ENCODE results near the gene OOSP3. TPM values are rescaled to one million over a fixed set of nuclear protein-coding genes. Genes with fewer than 3 reads are reported as not detected.

Gene OOSP3
- polyA plus RNA-seq, 1 donor (not counting 4 experiments of a cell fraction or from before 2014, with no cell fraction given) = 0.14 TPM

DNA sequence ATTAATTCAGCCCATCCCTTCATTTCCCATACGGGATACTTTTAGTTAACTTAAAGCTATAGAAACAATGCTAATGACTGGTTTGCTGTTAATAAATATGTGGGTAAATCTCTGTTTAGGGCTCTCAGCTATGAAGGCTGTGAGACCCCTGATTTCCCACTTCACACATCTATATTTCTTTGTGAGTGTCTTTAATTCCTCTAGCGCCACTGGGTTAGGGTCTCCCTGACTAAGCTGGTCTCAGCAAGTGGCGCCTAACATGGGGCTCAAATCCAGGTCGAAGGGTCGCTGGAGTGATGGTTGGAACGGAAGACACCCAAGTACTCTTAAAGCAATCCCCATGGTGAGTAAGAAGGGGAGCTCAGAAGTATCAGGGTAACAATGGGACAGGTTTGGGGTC is 45.2 kb downstream of the OOSP3 start:
- DNase-seq (ENCODE audit: low read depth, low spot score) (no peak), FAIRE-seq (no peak)
- Histone ChIP-seq H3K36me3 (ENCODE audit: control insufficient read depth in 2 of 2, extremely low read depth in 1 of 2, insufficient read depth in 2 of 2, low read length in 2 of 2) (no peaks in the 10 kb centered on the region), H2AFZ (ENCODE audit: control insufficient read depth, low read length) (no peak overlapping the region), H3K9ac (ENCODE audit: control insufficient read depth, extremely low read depth, insufficient read depth, low read length) (no peak overlapping the region), H3K9me1 (ENCODE audit: control insufficient read depth, extremely low read depth, insufficient read depth, low read length) (no peaks in the 10 kb centered on the region), H4K20me1 (ENCODE audit: control insufficient read depth, extremely low read depth, insufficient read depth, low read length) (no peaks in the 10 kb centered on the region), H3K27ac (ENCODE audit: control insufficient read depth, insufficient read depth, low read length) (no peak overlapping the region), H3K79me2 (ENCODE audit: control insufficient read depth, insufficient read depth, low read length) (no peaks in the 10 kb centered on the region), H3K27me3 (ENCODE audit: control insufficient read depth, extremely low read depth, insufficient read depth, low read length) (no peaks in the 10 kb centered on the region), H3K4me1 (ENCODE audit: control insufficient read depth, extremely low read depth, insufficient read depth, low read length) (no peaks in the 10 kb centered on the region), H3K9me3 (ENCODE audit: control insufficient read depth, low read depth, low read length) (peaks cover 7% of the 10 kb centered on the region), H3K4me2 (ENCODE audit: control insufficient read depth, extremely low read depth, insufficient read depth, low read depth, low read length) (no peak overlapping the region), H3K4me3 (ENCODE audit: control insufficient read depth in 2 of 3, extremely low read depth in 1 of 3, insufficient read depth in 2 of 3, low read depth in 1 of 3, low read length in 3 of 3) (no peak overlapping the region)
- TF ChIP-seq, protein P1, sequence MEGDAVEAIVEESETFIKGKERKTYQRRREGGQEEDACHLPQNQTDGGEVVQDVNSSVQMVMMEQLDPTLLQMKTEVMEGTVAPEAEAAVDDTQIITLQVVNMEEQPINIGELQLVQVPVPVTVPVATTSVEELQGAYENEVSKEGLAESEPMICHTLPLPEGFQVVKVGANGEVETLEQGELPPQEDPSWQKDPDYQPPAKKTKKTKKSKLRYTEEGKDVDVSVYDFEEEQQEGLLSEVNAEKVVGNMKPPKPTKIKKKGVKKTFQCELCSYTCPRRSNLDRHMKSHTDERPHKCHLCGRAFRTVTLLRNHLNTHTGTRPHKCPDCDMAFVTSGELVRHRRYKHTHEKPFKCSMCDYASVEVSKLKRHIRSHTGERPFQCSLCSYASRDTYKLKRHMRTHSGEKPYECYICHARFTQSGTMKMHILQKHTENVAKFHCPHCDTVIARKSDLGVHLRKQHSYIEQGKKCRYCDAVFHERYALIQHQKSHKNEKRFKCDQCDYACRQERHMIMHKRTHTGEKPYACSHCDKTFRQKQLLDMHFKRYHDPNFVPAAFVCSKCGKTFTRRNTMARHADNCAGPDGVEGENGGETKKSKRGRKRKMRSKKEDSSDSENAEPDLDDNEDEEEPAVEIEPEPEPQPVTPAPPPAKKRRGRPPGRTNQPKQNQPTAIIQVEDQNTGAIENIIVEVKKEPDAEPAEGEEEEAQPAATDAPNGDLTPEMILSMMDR (optimal IDR thresholded peaks at IDR 0.05 in 1 of 3, IDR thresholded peaks at IDR 0.05 in 1 of 3, conservative IDR thresholded peaks at IDR 0.05 in 1 of 3; ENCODE audit: extremely low read depth in 1 of 3, insufficient read depth in 2 of 3, low read length in 3 of 3) = no peak
- no peak for TF ChIP-seq EZH2 (IDR thresholded peaks at IDR 0.05; ENCODE audit: low read length)
- dilution Hi-C loops (cut with MboI; ENCODE audit: extremely low pct_ligation_motif_present, low sequenced_read_pairs) = no loop called here

DNA sequence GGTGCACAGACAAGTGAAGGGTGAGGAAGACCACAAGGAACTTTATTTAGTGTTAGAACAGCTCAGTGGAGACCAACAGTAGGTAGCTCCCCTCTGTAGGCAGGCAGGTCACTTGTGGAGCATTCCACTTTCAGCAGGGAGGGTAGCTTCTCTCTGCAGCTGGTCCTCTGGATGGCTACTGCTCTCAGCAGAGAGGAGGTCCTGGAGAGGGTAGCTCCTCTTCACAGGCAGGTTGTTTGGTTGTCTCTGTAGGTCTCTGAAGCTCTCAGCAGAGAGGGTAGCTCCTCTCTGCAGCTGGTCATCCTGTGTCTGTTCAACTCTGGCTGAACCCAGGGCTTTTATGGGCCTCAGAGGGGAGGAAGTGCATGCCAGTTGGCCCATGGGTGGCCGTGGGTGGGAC is 53.1 kb downstream of the OOSP3 start:
- no peak for TF ChIP-seq EZH2 (IDR thresholded peaks at IDR 0.05; ENCODE audit: low read length)
- TF ChIP-seq, protein P1 (optimal IDR thresholded peaks at IDR 0.05 in 1 of 3, IDR thresholded peaks at IDR 0.05 in 1 of 3, conservative IDR thresholded peaks at IDR 0.05 in 1 of 3; ENCODE audit: extremely low read depth in 1 of 3, insufficient read depth in 2 of 3, low read length in 3 of 3) = no peak
- H3K27ac ChIP-seq (ENCODE audit: control insufficient read depth, insufficient read depth, low read length) = no peak overlapping the region
- DNase-seq (ENCODE audit: low read depth, low spot score) = no peak
- dilution Hi-C loops (cut with MboI; ENCODE audit: extremely low pct_ligation_motif_present, low sequenced_read_pairs) = no loop called here
- no peak for FAIRE-seq
- no peak overlapping the region for H3K4me2 ChIP-seq (ENCODE audit: control insufficient read depth, extremely low read depth, insufficient read depth, low read depth, low read length)
- no peaks in the 10 kb centered on the region for H3K36me3 ChIP-seq (ENCODE audit: control insufficient read depth in 2 of 2, extremely low read depth in 1 of 2, insufficient read depth in 2 of 2, low read length in 2 of 2)
- no peaks in the 10 kb centered on the region for H3K4me1 ChIP-seq (ENCODE audit: control insufficient read depth, extremely low read depth, insufficient read depth, low read length)
- H3K27me3 ChIP-seq (ENCODE audit: control insufficient read depth, extremely low read depth, insufficient read depth, low read length) = no peaks in the 10 kb centered on the region
- H3K79me2 ChIP-seq (ENCODE audit: control insufficient read depth, insufficient read depth, low read length) = no peaks in the 10 kb centered on the region
- no peak overlapping the region for H2AFZ ChIP-seq (ENCODE audit: control insufficient read depth, low read length)
- no peaks in the 10 kb centered on the region for H4K20me1 ChIP-seq (ENCODE audit: control insufficient read depth, extremely low read depth, insufficient read depth, low read length)
- no peaks in the 10 kb centered on the region for H3K9me3 ChIP-seq (ENCODE audit: control insufficient read depth, low read depth, low read length)
- H3K9ac ChIP-seq (ENCODE audit: control insufficient read depth, extremely low read depth, insufficient read depth, low read length) = no peak overlapping the region
- no peaks in the 10 kb centered on the region for H3K9me1 ChIP-seq (ENCODE audit: control insufficient read depth, extremely low read depth, insufficient read depth, low read length)
- no peak overlapping the region for H3K4me3 ChIP-seq (ENCODE audit: control insufficient read depth in 2 of 3, extremely low read depth in 1 of 3, insufficient read depth in 2 of 3, low read depth in 1 of 3, low read length in 3 of 3)
